ENCODE results near the gene CACNA1A.

DNA sequence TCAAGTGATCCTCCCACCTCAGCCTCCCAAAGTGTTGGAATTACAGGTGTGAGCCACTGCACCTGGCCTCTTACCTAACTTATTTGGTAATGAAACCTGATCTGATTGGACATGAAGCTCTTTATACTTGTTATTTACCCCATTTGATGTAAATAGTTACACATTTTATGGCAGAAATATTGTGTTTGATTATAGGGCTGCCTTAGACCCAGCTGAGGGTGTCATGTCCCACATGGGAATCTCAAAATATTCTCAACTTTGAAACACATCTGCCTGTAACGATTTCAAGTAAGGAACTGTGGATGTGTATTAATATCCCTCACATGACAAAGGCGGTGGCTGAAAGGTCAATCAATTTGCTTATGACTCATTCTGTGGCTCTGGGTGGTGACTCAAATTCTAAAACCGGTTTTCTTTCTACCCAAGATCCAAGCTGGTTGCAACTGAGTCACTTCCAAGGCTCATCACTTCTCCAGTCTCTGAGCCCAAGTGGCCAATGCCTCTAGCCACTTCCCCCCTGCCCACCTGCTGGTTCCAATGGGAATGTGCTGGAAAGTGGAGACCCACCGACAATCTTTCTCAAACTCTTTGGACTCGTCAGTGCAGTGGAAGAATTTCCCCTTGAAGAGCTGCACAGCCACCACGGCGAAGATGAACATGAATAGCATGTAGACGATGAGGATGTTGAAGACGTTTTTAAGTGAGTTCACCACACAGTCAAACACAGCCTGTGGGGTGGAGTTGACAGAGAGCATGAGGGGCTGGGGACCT lies 245.2 kb downstream of the CACNA1A start:
- TF ChIP-seq CTCF (IDR thresholded peaks at IDR 0.05) (no peak), POLR2A (IDR thresholded peaks at IDR 0.05) (no peak)

Measured in body of pancreas (tissue), 4 donors.